ENCODE measurements around the gene TXNDC2.

TXNDC2 gene

DNA sequence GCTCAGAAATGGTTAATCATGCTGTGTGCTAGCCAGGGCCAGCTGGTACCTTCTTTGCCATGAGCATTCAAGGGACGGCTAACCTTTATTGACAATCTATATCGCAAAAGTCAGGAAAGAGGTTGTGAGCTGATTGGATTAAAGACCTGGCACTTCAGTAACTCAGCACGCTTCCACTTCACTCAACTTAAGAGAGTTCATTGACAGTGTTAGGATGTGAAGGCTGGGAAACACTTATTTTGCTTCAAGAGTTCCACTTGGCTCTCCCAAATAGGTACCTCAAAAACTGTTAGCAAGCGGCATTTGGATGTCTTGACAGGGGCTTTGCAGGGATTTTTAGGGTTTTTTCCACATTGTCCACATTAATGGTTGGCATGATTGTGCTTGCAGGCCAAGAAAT lies 25.1 kb upstream of the TXNDC2 start:
- DNase-seq (ENCODE audit: low spot score): no peak

DNA sequence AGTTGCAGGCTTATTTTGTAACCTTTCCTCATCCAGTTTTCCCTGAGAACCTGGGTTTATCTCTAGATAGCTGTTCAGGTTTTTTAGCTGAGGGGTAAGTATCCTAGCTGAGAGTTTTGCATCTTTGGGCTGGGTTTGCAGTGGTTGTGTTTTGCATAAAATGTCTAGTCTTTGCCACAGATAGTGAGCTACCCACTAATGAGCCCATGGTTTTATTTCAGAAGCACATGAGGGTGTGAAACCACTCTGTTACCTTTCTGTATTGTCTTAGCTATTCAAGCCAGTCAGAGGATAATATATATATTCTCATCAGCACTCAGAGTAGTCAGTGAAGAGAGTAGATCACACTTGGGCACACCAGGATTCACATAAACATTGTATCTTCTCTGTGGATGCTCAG lies 24.6 kb upstream of the TXNDC2 start:
- DNase-seq (ENCODE audit: low spot score): no peak

DNA sequence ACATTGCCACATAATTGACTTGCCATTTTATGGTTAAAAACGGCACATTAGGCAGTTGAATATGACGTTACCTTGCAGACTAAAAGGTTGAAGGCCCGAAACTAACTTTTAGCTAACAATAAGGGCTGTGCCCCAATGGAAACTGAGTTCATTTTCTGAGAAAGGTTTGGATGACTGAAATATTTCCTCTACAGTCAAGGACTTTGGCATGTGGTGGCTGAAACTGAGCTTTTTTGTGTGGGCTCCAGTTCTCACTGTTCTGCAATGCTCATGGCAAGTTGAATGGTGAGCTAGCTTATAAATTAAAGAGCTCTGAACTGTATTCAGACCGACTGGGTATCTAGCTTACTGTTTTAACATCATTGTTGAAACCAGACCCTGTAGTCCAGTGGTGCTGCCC lies 23.8 kb upstream of the TXNDC2 start:
- no peak for DNase-seq (ENCODE audit: low spot score)

DNA sequence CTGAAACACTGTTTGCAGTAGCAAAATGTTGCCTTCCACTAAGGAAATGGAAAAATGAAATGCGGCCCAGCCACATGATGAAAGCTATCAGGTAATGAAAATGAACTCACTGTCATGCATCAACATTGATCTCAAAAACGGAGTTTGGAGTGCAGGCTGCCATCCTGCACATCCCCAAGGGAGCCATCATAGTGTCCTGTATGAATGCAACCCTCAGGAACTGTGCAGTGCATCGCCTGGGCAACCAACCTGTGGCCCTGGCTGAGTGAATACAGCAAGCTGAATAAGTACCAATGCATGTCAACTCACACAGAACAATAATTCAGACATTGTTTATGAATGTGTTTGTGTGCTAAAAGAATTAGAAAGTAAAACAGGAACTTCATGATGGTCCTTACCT lies 23.1 kb upstream of the TXNDC2 start:
- no peak for DNase-seq (ENCODE audit: low spot score)

DNA sequence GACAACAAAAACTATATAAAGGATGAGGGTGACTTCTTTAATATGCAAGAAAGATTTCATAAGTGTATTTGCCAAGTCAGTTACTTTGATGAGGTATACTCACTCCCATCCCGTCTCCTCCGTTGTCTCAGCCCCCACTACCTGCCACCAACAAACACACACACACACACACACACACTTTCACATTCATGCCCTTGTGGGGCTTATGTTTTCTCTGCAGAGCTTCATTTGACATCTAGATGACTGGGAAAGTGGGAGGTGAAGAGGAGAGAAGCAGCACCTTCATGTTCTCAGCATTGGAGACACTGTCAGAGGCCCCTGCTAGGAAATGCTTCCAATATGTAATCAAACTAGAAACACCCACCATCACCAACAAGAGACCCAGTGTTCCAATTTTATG lies 22.5 kb upstream of the TXNDC2 start:
- no peak for DNase-seq (ENCODE audit: low spot score)

DNA sequence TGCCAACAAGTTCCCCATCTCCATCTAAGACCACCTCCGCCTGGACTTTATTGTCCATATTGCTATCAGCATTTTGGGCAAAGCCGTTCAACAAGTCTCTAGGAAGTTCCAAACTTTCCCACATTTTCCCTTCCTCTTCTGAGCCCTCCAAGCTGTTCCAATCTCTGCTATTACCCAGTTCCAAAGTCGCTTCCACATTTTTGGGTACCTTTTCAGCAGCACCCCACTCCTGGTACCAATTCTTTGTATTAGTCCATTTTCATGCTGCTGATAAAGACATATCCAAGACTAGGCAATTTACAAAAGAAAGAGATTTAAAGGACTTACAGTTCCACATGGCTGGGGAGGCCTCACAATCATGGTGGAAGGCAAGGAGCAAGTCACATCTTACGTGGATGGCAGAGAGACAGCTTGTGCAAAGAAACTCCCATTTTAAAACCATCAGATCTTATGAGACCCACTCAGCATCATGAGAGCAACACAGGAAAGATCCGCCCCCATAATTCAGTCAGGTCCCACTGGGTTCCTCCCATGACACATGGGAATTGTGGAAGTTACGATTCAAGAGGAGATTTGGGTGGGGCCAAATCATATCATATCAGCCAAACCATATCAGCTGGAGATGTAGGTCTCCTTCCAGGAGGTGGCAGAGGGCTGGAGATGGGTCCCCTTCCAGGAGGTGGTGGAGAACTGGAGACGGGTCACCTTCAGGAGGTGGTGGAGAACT lies 19.8 kb upstream of the TXNDC2 start:
- no peak for DNase-seq (ENCODE audit: low spot score)

DNA sequence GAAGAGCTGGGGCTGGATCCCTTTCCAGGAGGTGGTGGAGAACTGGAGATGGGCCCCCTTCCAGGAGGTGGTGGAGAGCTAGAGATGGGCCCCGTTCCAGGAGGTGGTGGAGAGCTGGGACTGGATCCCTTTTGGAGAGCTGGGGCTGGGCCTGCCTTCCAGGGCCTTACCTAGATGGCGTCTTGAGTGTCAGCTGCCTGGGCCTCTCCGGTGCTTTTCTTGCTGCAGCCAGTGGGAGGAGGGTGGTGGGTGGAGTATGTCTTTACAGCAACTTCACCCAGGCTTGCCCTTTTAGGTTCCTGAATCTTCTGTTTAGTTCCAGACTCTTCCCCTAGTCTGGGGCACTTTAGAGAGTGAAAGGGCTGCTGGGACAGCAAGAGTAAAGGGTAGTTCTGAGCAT lies 19.1 kb upstream of the TXNDC2 start:
- DNase-seq (ENCODE audit: low spot score): no peak

DNA sequence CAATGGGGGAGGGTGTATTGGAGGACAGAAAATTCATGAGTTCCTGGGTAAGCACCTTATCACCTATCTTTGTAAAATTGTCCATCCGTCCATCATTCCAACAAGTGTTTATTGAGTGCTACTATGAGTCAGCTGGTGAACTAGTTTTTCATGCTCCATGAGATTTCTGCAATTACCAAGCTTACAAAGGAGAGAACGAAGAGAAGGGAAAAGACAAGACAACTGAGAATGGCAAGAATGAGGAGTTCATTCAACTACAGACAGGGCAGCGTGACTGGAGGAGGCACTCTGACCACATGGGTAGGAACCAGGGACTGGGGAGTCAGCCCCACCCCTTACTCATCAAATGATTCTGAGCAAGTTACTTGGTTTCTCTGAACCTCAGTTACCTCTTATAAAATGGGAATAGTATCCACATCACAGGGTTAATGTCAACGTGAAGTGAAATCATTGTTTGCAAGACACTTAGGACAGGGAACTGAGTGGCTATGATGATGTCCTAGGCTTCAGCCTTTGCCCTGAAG lies 18.6 kb upstream of the TXNDC2 start:
- DNase-seq (ENCODE audit: low spot score): no peak

DNA sequence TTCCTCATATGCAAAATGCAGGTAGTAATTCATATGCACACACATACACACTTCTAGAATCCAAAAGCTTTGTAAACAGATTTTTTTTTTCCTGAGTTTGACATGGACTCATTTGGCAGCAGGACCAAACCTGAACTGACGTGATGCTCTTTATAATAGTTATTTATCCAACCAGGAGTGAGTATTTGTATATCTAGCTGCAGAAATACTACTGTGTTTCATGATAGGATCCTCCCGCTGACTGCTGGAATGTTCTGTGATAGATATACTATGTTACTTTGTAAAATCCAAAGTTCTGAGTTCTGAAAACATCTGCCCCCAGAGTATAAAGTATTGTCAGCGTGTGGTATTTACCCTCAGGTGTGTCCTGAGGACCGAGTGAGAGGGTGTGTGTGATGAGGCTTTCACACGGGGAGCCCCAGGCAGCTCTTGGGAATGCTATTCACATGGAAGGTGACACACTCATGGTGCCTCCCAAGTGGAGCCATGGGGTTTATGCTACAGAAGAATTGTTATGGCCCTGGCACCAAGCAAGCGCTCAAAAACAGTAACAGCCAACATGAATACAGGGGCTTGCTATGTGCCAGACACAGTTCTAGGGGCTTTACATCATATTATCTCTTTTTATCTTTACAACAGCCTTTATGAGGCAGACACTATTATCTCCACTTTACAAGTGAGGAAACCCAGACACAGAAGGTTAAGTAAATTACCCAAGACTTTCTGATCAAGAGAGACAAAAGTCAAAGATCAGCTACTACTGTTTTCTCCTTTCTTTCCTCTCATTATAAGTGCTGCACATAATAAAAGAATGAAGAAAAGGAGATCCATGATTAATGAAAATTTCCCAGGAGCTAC lies 16.7 kb upstream of the TXNDC2 start:
- DNase-seq (ENCODE audit: low spot score): no peak

DNA sequence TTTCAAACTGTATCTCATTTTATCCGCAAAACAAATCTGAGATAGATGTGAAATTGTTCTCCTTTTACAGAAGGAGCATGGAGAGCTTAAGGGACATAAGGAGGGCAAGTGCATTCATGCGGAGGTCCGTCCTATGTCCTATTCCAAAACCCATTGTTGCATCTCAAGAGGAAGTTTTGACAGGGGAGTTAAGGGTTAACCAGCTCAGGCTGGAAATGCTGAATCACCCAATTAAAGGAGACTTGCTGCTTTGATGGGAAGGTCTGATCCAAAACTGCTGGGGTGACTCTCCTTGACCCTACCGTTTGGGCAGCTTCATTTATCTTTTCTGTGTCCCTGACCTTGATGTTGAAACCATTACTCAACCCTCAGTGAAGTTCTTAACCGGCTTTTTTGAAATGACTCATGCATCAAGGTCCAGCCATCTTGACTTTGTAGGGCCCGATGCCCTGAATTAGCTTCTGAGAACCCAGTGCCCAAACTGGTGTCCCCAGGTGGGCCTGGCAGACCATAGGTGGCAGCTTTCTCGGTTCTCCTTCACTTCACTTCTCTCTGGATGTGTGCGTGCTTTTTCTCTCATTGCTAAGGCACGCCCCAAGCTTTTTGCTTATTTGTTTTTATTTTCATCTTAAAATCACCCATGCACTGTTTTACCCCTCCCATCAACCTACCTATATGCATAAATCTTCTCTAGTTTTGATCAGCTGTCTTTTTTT lies 15.9 kb upstream of the TXNDC2 start:
- DNase-seq (ENCODE audit: low spot score): no peak

DNA sequence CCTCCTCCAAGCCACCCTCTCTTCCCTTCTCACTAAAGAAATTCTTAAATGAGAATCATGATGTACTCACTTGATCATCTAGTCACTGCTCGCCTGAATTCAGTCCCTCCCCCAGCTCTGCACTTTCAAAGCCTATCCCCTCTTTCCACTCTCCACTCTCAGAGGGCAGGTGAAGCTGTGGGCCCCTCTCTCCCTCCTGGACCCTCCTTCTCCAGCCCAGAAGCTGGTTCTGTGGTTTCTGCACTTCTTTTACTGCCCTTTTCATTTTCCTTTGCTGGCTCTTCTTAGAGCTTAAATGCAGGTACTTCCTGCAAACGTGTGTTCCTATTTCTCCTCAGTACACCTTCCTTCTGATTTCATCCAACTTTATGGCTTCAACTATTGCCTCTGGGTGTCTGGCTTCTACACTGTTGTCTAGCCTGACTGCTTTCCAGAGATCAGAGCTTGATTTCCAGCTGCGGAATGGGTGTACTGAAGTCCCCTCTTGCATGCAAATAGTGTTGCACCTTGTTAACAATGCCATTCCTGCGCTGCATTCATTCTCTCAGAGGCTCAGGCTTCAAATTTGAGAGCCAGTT lies 15.3 kb upstream of the TXNDC2 start:
- DNase-seq (ENCODE audit: low spot score): no peak

DNA sequence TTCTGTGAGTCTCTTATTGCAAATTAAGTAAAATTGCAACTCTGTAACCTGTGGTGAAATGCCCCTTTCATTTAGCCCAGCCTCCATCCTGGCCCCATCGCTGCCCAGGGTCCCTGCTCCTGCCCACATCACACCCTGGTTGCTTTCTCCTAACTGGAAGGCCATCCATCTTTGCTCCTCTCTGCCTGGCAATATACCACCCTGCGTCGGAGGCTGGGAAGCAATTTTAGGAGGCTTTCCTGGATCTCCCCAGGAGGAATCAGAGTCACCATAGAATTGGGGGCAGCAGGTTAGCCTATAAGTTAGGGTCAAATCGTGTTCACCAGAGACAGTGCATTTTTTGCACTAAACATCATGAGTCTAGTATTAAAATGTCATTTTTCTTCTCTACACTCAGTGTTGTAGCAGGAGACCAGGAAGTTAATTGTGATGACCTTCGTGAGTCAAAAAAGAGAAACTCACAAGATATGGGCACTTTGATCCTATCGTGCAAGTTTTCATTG lies 14.5 kb upstream of the TXNDC2 start:
- no peak for DNase-seq (ENCODE audit: low spot score)

DNA sequence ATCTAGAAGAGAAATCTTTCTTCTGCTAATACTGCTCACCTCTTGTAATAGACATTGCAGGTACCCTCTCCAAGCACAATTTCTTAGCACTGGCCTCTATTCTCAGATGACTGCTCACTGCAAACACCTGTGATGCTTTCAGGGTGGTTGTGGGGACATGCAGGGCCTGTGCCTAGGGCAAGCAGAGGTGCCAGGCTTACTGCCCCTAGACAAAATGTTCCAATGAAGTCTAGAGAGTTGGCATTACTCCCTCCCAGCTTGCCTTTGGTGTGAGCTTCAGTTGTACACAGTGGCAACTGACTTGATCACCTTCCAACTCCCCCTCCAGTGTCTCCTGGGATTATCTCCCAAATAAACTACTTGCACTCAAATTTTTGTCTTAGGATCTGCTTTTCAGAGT lies 12.9 kb upstream of the TXNDC2 start:
- DNase-seq (ENCODE audit: low spot score): no peak

DNA sequence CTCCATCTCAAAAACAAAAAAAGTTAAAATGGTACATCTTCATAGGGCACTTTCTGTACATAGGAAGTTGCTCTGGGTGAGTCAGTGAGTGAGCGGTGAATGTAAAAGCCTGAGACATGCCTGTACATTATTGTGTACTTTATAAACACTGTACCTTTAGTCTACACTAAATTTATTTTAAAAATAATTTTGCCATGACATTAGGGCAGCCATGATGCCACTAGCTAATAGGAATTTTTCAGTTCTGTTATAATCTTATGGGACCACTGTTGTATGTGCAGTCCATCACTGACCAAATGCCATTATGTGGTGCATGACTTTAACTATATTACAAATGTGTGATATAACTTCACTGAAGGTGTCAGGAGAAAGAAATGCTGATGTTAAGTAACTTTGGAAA lies 11.0 kb upstream of the TXNDC2 start:
- DNase-seq (ENCODE audit: low spot score): no peak

DNA sequence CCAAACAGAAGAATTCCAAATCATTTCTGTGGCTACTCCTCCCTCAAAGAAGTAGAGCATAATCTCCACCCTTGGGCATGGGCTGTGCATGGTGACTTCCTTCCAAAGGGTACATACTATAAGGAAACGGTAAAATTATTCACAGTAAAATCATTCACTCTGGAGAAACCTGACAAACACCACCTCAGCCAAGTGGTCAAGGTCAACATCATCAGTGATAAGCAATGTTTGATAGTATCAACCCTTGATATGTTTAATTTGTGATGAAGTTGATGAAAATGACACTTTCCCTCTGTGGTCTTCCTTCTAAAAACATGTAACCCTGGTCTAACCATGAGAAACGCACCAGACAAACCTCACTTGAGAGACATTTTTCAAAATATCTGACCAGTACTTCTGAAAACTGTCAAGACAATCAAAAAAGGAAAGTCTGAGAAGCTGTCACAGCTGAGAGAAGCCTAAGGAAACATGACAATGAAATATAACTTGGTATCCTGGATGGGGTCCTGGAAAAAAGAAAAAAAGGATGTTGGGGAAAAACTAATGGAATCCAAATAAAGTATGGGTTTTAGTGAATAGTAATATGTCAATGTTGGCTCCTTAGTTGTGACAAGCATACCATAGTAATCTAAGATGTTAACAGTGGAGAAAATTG lies 9.4 kb upstream of the TXNDC2 start:
- no peak for DNase-seq (ENCODE audit: low spot score)

DNA sequence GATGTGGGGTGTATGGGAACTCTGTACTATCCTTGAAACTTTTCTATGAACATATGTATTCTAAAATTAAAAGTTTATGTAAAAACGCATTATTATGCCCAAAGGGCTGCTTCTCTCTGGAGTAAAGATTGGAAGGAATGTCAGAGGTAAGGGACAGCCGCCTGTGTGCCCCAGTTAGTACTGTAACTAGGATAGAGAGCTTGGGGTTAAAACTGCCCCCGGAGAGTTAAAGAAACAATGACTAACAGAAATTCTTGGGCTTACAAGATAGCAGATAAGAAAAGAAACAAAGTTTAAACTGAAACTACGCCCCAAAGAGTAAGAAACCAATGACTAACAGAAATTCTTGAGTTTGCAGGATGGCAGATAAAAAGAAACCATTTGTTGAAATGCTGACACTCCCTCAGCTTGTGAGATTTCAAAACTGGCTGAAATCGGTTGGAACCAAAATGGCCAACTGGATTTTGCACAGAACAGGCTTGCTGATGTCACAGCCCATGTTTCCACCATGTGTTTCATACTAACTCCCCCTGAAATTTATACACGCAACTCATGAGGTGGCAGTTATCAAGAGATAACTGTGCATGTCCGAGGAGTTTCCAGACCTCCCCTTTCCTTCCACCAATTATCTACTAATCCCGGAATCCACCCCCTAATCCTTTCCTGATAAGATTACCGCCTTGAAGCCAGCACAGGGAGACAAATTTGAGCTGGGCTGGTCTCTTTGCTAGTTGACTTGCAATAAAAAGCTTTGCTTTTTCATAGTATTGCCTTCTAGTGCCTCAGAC lies 8.7 kb upstream of the TXNDC2 start:
- no peak for DNase-seq (ENCODE audit: low spot score)

DNA sequence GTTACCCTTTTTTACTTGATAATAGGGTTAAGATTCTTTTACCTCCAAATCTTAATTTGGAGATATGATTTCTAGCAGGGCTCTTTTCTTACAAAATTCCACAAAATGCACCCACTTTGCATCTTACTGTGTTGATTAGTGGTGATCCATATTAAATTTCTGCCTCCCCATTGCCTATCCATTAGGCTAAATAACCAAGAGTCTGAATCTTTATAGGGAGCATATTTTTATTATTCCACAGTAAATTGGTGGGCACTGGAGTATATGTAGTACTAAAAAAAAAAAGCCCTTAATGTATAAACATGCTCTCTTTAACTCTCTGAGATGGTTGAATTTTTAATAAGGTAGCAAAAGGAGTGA lies 8.1 kb upstream of the TXNDC2 start:
- DNase-seq (ENCODE audit: low spot score): no peak

DNA sequence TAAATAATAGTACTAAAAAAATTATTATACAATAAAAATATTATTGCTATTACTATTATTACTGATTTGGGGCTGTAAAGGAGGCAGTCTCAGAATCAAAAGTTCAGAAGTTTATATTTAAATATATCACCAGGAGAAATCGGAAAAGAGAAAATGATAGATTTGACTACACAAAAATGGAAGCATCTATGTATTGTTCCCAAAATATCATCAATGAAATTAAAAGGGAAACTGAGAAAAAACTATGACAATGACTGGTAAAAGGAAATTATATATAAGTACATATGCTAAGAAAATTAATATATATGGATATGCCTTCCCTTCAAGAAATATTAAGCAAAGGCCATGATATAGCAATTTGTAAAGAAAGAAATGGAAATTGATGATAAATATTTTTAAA lies 7.7 kb upstream of the TXNDC2 start:
- DNase-seq (ENCODE audit: low spot score): no peak

DNA sequence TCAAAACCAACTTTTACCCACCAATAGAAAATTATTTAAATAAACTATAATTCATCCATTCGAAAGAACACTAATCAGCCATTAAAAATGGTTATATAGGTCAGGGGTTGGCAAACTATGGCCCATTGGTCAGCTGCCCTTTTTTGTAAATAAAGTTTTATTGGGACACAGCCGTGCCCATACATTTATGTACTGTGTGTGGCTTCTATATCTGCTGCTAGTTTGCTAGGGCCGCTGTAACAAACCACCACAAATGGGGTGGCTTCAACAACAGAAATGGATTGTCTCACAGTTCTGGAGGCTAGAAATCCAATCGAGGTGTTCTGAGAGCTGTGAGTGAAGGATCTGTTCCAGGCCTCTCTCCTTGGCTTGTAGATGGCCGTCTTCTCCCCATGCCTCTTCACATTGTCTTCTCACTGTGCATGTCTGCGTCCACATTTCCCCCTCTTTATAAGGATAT lies 7.0 kb upstream of the TXNDC2 start:
- no peak for DNase-seq (ENCODE audit: low spot score)

DNA sequence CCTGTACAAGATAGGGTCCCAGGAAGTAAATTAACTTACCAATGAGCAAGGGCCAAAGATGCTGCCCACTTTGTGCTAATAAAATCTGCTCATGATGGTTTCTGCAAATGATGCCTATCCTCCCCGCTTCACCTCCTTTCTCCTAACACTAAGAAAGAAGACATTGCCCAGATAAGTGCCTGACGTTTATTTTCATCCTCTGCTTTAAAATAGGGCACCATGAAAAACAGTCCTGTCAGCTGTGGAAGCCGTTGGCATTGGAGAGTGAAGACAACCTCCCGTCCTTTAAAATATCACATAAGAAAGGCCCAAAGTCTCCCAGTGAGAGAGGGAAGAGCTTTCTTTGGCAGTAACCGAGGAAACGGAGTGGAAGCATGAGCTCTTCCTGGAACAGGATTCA lies 1.7 kb upstream of the TXNDC2 start:
- no peak for DNase-seq (ENCODE audit: low spot score)
